ENCODE results near the gene ASAP2.
A peak's percentile ranks its signal among the peaks of the same experiment; 100 is the strongest.

The ASAP2 gene

GRCh38 chr2:9299161-9300100 lies 92.8 kb downstream of the ASAP2 start:
- DNase-seq (ENCODE audit: low read depth), result no peak
- TF ChIP-seq, protein P1, sequence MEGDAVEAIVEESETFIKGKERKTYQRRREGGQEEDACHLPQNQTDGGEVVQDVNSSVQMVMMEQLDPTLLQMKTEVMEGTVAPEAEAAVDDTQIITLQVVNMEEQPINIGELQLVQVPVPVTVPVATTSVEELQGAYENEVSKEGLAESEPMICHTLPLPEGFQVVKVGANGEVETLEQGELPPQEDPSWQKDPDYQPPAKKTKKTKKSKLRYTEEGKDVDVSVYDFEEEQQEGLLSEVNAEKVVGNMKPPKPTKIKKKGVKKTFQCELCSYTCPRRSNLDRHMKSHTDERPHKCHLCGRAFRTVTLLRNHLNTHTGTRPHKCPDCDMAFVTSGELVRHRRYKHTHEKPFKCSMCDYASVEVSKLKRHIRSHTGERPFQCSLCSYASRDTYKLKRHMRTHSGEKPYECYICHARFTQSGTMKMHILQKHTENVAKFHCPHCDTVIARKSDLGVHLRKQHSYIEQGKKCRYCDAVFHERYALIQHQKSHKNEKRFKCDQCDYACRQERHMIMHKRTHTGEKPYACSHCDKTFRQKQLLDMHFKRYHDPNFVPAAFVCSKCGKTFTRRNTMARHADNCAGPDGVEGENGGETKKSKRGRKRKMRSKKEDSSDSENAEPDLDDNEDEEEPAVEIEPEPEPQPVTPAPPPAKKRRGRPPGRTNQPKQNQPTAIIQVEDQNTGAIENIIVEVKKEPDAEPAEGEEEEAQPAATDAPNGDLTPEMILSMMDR (IDR thresholded peaks at IDR 0.05; ENCODE audit: insufficient read depth, low read depth, low read length, missing control alignments), result no peak
- H3K4me3 ChIP-seq (ENCODE audit: low read length), result no peak overlapping the region

- DNase-seq (ENCODE audit: low read depth), result peak; percentile 80
- no peak overlapping the region for H3K4me3 ChIP-seq (ENCODE audit: low read length)
- TF ChIP-seq, protein P1 (IDR thresholded peaks at IDR 0.05; ENCODE audit: insufficient read depth, low read depth, low read length, missing control alignments), result no peak
These were observed 93.6 kb downstream of the ASAP2 start for GRCh38 chr2:9300214-9300613.

DNA sequence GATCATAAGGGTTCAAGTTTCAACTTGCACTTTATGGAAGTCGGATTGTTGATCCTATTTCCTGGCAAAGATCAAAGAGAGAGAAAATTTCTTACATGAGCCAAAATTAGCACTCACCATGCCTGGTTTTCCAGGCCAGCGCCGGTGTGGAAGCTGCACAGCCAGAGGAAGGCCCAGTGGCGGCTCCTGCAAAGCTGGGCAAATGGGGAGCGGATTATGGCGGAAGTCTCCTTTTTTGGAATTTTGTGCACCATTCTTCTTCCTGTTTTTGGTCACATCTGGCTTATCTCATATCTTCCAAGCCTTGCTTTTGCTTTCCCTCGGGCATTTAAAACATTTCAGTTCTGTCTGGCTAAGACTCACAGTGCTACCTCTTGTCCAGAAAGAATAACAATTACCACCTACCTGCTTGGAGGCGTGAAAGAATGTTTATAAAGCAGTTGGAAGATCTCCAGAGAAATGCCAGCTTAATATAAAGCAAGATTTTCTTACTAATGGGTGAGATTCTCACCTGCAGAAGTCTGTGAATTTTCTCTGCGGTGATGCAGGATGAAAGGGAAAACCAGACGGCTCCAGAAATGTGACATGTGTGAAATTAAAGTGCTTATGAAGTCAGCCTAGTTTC lies 94.3 kb downstream of the ASAP2 start:
- H3K4me3 ChIP-seq (ENCODE audit: low read length), result no peak overlapping the region
- DNase-seq (ENCODE audit: low read depth), result peak; percentile 35
- TF ChIP-seq, protein P1 (IDR thresholded peaks at IDR 0.05; ENCODE audit: insufficient read depth, low read depth, low read length, missing control alignments), result no peak

GRCh38 chr2:9302755-9303154 lies 96.1 kb downstream of the ASAP2 start:
- TF ChIP-seq, protein P1 (IDR thresholded peaks at IDR 0.05; ENCODE audit: insufficient read depth, low read depth, low read length, missing control alignments), result no peak
- no peak overlapping the region for H3K4me3 ChIP-seq (ENCODE audit: low read length)
- DNase-seq (ENCODE audit: low read depth), result no peak

GRCh38 chr2:9303528-9304225 lies 97.1 kb downstream of the ASAP2 start:
- H3K4me3 ChIP-seq (ENCODE audit: low read length), result no peak overlapping the region
- TF ChIP-seq, protein P1 (IDR thresholded peaks at IDR 0.05; ENCODE audit: insufficient read depth, low read depth, low read length, missing control alignments), result no peak
- no peak for DNase-seq (ENCODE audit: low read depth)

- DNase-seq (ENCODE audit: low read depth), result peak; percentile 63
- H3K4me3 ChIP-seq (ENCODE audit: low read length), result no peak overlapping the region
- TF ChIP-seq, protein P1 (IDR thresholded peaks at IDR 0.05; ENCODE audit: insufficient read depth, low read depth, low read length, missing control alignments), result no peak
These were observed 100.3 kb downstream of the ASAP2 start for GRCh38 chr2:9306911-9307310.

Data from epithelial cell of esophagus (primary cell).